HL-60/S4 treated with phorbol 12-myristate 13-acetate at 8.2 ng/mL for 4 days and 3 days (cell line): ENCODE data around the gene MAN1B1.
"Not testable (repeated sequence)": the region's sequence is repeated elsewhere in the genome, so short reads cannot be mapped to it uniquely, and the experiment has no call there.

Source experiments
- in situ Hi-C: fragments of 300-500 bp; cut with MboI; formaldehyde crosslinking; loops from 2 replicates; pipeline ENCODE4 v1.15.0; 2022; ENCODE audit warnings: low sequenced_read_pairs

Gene MAN1B1

GRCh38 chr9:137126786-137127185, 40.0 kb downstream of the MAN1B1 start:
- in situ Hi-C loops = loop anchor here (10.0 kb wide), 1 partner anchor 98 kb away; the partner anchor contains the start of genes CYSRT1, RNF208 and RNF224

GRCh38 chr9:137127301-137128157, 40.7 kb downstream of the MAN1B1 start:
- in situ Hi-C loops = loop anchor here (10.0 kb wide), 1 partner anchor 97 kb away; the partner anchor contains the start of genes CYSRT1, RNF208 and RNF224

GRCh38 chr9:137128158-137128861, 41.5 kb downstream of the MAN1B1 start:
- in situ Hi-C loops = loop anchor here (10.0 kb wide), 1 partner anchor 96 kb away; the partner anchor contains the start of genes CYSRT1, RNF208 and RNF224

GRCh38 chr9:137128862-137129455, 42.2 kb downstream of the MAN1B1 start:
- in situ Hi-C loops = loop anchor here (10.0 kb wide), 1 partner anchor 96 kb away; the partner anchor contains the start of genes CYSRT1, RNF208 and RNF224

- in situ Hi-C loops = loop anchor here (10.0 kb wide), 1 partner anchor 95 kb away; the partner anchor contains the start of genes CYSRT1, RNF208 and RNF224
Measured at GRCh38 chr9:137129456-137130175, 42.8 kb downstream of the MAN1B1 start.

GRCh38 chr9:137130176-137130755, 43.5 kb downstream of the MAN1B1 start:
- in situ Hi-C loops = no loop called here

- in situ Hi-C loops = no loop called here
Measured at GRCh38 chr9:137134191-137134590, 47.4 kb downstream of the MAN1B1 start.

- in situ Hi-C loops = not testable (repeated sequence)
Measured at GRCh38 chr9:137135154-137135553, 48.4 kb downstream of the MAN1B1 start.

- in situ Hi-C loops = no loop called here
Measured at GRCh38 chr9:137136261-137136880, 49.6 kb downstream of the MAN1B1 start.

- in situ Hi-C loops = no loop called here
Measured at GRCh38 chr9:137136881-137137607, 50.3 kb downstream of the MAN1B1 start.

GRCh38 chr9:137138058-137138721, 51.4 kb downstream of the MAN1B1 start:
- in situ Hi-C loops = no loop called here

GRCh38 chr9:137138722-137139467, 52.1 kb downstream of the MAN1B1 start, which contains the start of gene GRIN1:
Gene GRIN1 (plus strand): TSS chr9:137139154. CDS start chr9:137139487, 333 bp downstream.
- in situ Hi-C loops = no loop called here

GRCh38 chr9:137139468-137140150, 52.8 kb downstream of the MAN1B1 start:
- in situ Hi-C loops = no loop called here

GRCh38 chr9:137140151-137141012, 53.6 kb downstream of the MAN1B1 start:
- in situ Hi-C loops = no loop called here

- in situ Hi-C loops = no loop called here
Measured at GRCh38 chr9:137141050-137141810, 54.4 kb downstream of the MAN1B1 start.
